Gastroesophageal sphincter (tissue), 3 donors: ENCODE results near the gene GGN.

Experiments used
- EP300 ChIP-seq: sonication (generic); formaldehyde crosslinking; IDR thresholded peaks from one replicate; pipeline ENCODE4 v1.6.1; 2017; ENCODE audit warnings: antibody characterized with exemption, mild to moderate bottlenecking
- POLR2A ChIP-seq, 2 donors: fragments of 450-650 bp; IDR thresholded peaks; one replicate each; pipeline ENCODE4 v1.6.1; 2017; ENCODE audit warnings: antibody characterized with exemption in 2 of 2, mild to moderate bottlenecking in 2 of 2, moderate library complexity in 1 of 2
- POLR2AphosphoS5 ChIP-seq: sonication (generic); formaldehyde crosslinking; IDR thresholded peaks from one replicate; pipeline ENCODE4 v1.6.1; 2017; ENCODE audit warnings: antibody characterized with exemption
- TF ChIP-seq, protein P1 (sequence below), 4 experiments: fragments of 200-600 bp in 2 of 4; fragments of 450-650 bp in 2 of 4; sonication (generic) in 1 of 4; IDR thresholded peaks; one replicate each; pipeline ENCODE4 v1.5.1; 2017 to 2019; ENCODE audit warnings: antibody characterized with exemption in 4 of 4, mild to moderate bottlenecking in 2 of 4, moderate library complexity in 2 of 4

DNA sequence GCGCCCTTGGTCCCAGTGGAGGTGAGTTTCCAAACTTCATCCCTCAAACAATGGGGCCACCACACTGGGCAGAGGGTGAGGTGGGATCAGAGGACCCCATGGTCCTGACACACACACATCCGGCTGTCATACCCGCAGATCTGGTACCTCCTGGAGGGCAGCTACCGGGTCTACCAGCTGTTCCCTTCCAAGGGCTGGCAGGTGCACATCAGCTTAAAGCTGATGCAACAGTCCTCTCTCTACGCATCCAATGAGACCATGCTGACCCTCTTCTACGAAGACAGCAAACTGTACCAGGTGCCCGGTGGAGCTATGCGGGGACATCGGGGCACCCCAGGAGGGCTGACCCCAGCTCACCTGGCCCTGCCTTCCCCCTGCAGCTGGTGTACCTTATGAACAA, 27.5 kb downstream of the GGN start:
- TF ChIP-seq, protein P1, sequence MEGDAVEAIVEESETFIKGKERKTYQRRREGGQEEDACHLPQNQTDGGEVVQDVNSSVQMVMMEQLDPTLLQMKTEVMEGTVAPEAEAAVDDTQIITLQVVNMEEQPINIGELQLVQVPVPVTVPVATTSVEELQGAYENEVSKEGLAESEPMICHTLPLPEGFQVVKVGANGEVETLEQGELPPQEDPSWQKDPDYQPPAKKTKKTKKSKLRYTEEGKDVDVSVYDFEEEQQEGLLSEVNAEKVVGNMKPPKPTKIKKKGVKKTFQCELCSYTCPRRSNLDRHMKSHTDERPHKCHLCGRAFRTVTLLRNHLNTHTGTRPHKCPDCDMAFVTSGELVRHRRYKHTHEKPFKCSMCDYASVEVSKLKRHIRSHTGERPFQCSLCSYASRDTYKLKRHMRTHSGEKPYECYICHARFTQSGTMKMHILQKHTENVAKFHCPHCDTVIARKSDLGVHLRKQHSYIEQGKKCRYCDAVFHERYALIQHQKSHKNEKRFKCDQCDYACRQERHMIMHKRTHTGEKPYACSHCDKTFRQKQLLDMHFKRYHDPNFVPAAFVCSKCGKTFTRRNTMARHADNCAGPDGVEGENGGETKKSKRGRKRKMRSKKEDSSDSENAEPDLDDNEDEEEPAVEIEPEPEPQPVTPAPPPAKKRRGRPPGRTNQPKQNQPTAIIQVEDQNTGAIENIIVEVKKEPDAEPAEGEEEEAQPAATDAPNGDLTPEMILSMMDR (IDR thresholded peaks at IDR 0.05), result no peak
- TF ChIP-seq POLR2A (IDR thresholded peaks at IDR 0.05), result no peak
- TF ChIP-seq EP300, result no peak
- TF ChIP-seq POLR2AphosphoS5, result no peak
